ENCODE results near the gene SCNN1B. TPM values are rescaled to one million over a fixed set of nuclear protein-coding genes. Genes with fewer than 3 reads are reported as not detected.
A peak's percentile ranks its signal among the peaks of the same experiment; 100 is the strongest.

Gene SCNN1B
- total and polyA plus RNA-seq, 12 donors: 0.11 to 0.38 (median 0.22) TPM; not detected in 4

GRCh38 chr16:23301251-23302044, 654 bp upstream of the SCNN1B start:
- TF ChIP-seq, protein P1, sequence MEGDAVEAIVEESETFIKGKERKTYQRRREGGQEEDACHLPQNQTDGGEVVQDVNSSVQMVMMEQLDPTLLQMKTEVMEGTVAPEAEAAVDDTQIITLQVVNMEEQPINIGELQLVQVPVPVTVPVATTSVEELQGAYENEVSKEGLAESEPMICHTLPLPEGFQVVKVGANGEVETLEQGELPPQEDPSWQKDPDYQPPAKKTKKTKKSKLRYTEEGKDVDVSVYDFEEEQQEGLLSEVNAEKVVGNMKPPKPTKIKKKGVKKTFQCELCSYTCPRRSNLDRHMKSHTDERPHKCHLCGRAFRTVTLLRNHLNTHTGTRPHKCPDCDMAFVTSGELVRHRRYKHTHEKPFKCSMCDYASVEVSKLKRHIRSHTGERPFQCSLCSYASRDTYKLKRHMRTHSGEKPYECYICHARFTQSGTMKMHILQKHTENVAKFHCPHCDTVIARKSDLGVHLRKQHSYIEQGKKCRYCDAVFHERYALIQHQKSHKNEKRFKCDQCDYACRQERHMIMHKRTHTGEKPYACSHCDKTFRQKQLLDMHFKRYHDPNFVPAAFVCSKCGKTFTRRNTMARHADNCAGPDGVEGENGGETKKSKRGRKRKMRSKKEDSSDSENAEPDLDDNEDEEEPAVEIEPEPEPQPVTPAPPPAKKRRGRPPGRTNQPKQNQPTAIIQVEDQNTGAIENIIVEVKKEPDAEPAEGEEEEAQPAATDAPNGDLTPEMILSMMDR (IDR thresholded peaks at IDR 0.05): no peak

DNA sequence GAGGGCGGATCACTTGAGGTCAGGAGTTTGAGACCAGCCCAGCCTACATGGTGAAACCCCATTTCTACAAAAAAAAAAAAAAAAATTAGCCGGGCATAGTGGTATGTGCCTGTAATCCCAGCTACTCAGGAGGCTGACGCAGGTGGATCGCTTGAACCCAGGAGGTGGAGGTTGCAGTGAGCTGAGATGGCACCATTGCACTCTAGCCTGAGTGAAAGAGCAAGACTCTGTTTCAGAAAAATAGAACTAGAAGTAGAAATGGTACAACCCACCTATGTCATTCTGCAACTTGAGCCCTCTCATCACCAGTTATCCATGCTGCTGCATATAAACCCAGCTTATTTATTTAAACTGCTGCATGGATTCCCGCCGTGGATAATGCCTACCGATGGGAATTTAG, 1.6 kb downstream of the SCNN1B start:
- H3K4me3 ChIP-seq: no peak overlapping the region
- intact Hi-C loops (cut with DNase I): loop anchor here in 1 of 10 donors (10.0 kb wide), 1 partner anchor 51 kb away; no protein-coding TSS in a partner anchor

More at GRCh38 chr16:23301251-23302044, 654 bp upstream of the SCNN1B start:
- H3K36me3 ChIP-seq: no peaks in the 10 kb centered on the region
- H3K4me1 ChIP-seq: peaks cover 0 to 9% (median 0%) of the 10 kb centered on the region in 9 donors
- no peak overlapping the region for H3K27ac ChIP-seq
- H3K27me3 ChIP-seq: peaks cover 8 to 65% (median 41%) of the 10 kb centered on the region in 7 donors
- ATAC-seq (no peak), DNase-seq (no peak)
- H3K4me3 ChIP-seq: peak overlapping the region in 4 of 10 donors; percentile 19 to 37 (median 29)
- 13 to 19% methylated on average over 18 of the region's 18 CpGs for WGBS, 2 donors
- intact Hi-C loops (cut with DNase I): loop anchor here in 1 of 10 donors (10.0 kb wide), 1 partner anchor 53 kb away; no protein-coding TSS in a partner anchor
- H3K9me3 ChIP-seq: peaks cover 0 to under 1% (median 0%) of the 10 kb centered on the region in 11 donors

GRCh38 chr16:23304620-23305019, 2.5 kb downstream of the SCNN1B start:
- Histone ChIP-seq H3K27me3 (peaks cover 8 to 56% (median 41%) of the 10 kb centered on the region in 7 donors), H3K27ac (no peak overlapping the region), H3K36me3 (no peaks in the 10 kb centered on the region), H3K4me1 (peaks cover 0 to 9% (median 0%) of the 10 kb centered on the region in 9 donors), H3K9me3 (peaks cover 0 to 4% (median 0%) of the 10 kb centered on the region in 11 donors), H3K4me3 (no peak overlapping the region)
- DNase-seq (no peak), ATAC-seq (no peak)
- TF ChIP-seq, protein P1 (IDR thresholded peaks at IDR 0.05): no peak
- WGBS, 2 donors: 70 to 89% methylated on average over 2 of the region's 2 CpGs
- intact Hi-C loops (cut with DNase I): loop anchor here in 1 of 10 donors (10.0 kb wide), 1 partner anchor 50 kb away; no protein-coding TSS in a partner anchor

More for the DNA sequence above, 1.6 kb downstream of the SCNN1B start:
- ATAC-seq (no peak), DNase-seq (no peak)
- no peaks in the 10 kb centered on the region for H3K36me3 ChIP-seq
- peaks cover 0 to 4% (median 0%) of the 10 kb centered on the region in 11 donors for H3K9me3 ChIP-seq
- TF ChIP-seq, protein P1 (IDR thresholded peaks at IDR 0.05): no peak
- H3K27me3 ChIP-seq: peaks cover 8 to 65% (median 41%) of the 10 kb centered on the region in 7 donors
- H3K27ac ChIP-seq: no peak overlapping the region
- 86 to 87% methylated on average over 7 of the region's 7 CpGs for WGBS, 2 donors
- peaks cover 0 to 9% (median 0%) of the 10 kb centered on the region in 9 donors for H3K4me1 ChIP-seq

DNA sequence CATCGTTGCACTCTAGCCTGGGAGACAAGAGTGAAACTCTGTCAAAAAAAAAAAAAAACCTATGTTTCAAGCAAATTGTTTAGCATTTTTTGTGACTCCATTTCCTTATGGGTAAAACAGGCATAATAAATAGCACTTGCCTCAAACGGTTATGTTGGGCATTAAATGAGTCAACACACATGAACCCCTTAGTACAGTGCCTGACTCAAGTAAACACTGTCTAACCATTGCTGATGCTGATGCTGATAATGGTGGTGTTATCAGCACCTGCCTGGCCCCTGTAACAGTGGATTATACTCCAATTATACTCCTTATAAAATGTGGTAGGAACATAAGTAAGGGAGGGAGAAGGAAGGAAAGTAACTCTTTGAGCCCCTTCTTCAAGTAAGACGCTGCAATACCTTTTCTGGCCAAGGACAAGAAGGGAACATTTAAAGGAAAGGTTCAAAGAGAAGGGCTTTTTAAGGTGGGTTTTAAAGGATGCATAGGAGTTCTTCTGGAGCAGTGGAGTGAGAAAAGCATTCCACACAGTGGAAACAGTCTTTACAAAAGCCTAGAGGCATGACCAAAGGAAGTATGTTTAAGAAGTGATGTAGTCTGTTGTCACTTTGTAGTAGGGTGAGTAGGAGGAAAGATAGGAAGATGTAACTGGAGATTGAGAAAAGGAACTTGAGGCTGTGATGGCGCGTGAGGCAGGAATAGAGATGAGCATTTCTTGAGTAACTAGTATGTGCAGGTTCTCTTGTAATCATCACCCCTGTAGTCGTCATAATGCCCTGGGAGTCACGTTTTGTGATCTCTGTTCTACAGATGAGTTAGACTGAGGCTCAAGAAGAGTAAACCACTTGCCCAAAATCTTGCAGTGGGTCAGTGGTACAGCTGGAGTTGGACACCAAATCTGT, 4.3 kb downstream of the SCNN1B start:
- intact Hi-C loops (cut with DNase I): loop anchor here in 1 of 10 donors (10.0 kb wide), 1 partner anchor 48 kb away; no protein-coding TSS in a partner anchor
- Histone ChIP-seq H3K9me3 (peaks cover 0 to 11% (median 0%) of the 10 kb centered on the region in 11 donors), H3K27ac (no peak overlapping the region), H3K4me1 (peaks cover 0 to 9% (median 0%) of the 10 kb centered on the region in 9 donors), H3K4me3 (no peak overlapping the region), H3K27me3 (peaks cover 8 to 42% (median 27%) of the 10 kb centered on the region in 7 donors), H3K36me3 (no peaks in the 10 kb centered on the region)
- ATAC-seq: no peak
- no peak for DNase-seq
- WGBS, 2 donors: 78 to 81% methylated on average over 7 of the region's 7 CpGs
- TF ChIP-seq, protein P1 (IDR thresholded peaks at IDR 0.05): no peak

Measured in heart right ventricle (tissue), 16 donors.